Lower lobe of right lung (tissue), 2 donors: ENCODE results near the gene EFCAB6. TPM values are rescaled to one million over a fixed set of nuclear protein-coding genes. Genes with fewer than 3 reads are reported as not detected.

ENCODE experiments used
- ATAC-seq, 2 donors: fragments of 200-7000 bp; cut with Tn5 transposase; one replicate each; pipeline ENCODE4 v1.9.1; 2020 to 2022; ENCODE audit warnings: mild to moderate bottlenecking in 2 of 2, moderate library complexity in 2 of 2
- DNase-seq: peaks from one replicate; pipeline ENCODE4 v3.0.0-alpha.2; 2020
- H3K27ac ChIP-seq: fragments of 200-600 bp; one replicate; pipeline ENCODE4 v1.8.0; 2022
- H3K27me3 ChIP-seq: fragments of 200-600 bp; one replicate; pipeline ENCODE4 v1.8.0; 2022; ENCODE audit warnings: low read depth
- H3K36me3 ChIP-seq: fragments of 200-600 bp; one replicate; pipeline ENCODE4 v1.8.0; 2022; ENCODE audit warnings: mild to moderate bottlenecking
- H3K4me1 ChIP-seq: fragments of 200-600 bp; one replicate; pipeline ENCODE4 v1.8.0; 2022
- H3K4me3 ChIP-seq: fragments of 200-600 bp; one replicate; pipeline ENCODE4 v1.8.0; 2022; ENCODE audit warnings: mild to moderate bottlenecking
- H3K9me3 ChIP-seq: fragments of 200-600 bp; one replicate; pipeline ENCODE4 v1.8.0; 2022
- CTCF ChIP-seq: fragments of 200-600 bp; IDR thresholded peaks from one replicate; pipeline ENCODE4 v1.8.0; 2022; ENCODE audit warnings: antibody characterized with exemption, mild to moderate bottlenecking
- intact Hi-C: fragments of 100-400 bp; cut with DNase I; formaldehyde crosslinking; loops from one replicate; pipeline ENCODE4 v1.11.0; 2022
- total RNA-seq: library from RNA; stranded (reverse); fragmentation: NEBNext Ultra II Directional; extraction: Animal tissue kit (Norgen Biotek cat#: 25700); gene quantifications from one replicate; pipeline ENCODE4 v1.2.1, GENCODE V29; 2021
- donor health status: DM: no; HTN: yes; CAD: no; lungs with severe emphysema.

The EFCAB6 gene
- total RNA-seq, 1 donor from 2014 or later: 5.8 TPM

GRCh38 chr22:43819421-43819921 is 7.4 kb upstream of the EFCAB6 start:
- no peak for ATAC-seq
- intact Hi-C loops: no loop called here
- Histone ChIP-seq H3K9me3 (no peaks in the 10 kb centered on the region), H3K27ac (no peak overlapping the region), H3K4me3 (no peak overlapping the region), H3K27me3 (peaks cover 9% of the 10 kb centered on the region), H3K36me3 (no peaks in the 10 kb centered on the region), H3K4me1 (no peaks in the 10 kb centered on the region)
- TF ChIP-seq CTCF: no peak
- no peak for DNase-seq

- no peak for DNase-seq
- no peak overlapping the region for H3K4me3 ChIP-seq
- no peaks in the 10 kb centered on the region for H3K4me1 ChIP-seq
- H3K36me3 ChIP-seq: no peaks in the 10 kb centered on the region
- H3K27me3 ChIP-seq: peaks cover 9% of the 10 kb centered on the region
- H3K9me3 ChIP-seq: no peaks in the 10 kb centered on the region
- no peak overlapping the region for H3K27ac ChIP-seq
- intact Hi-C loops: no loop called here
- no peak for ATAC-seq
- no peak for TF ChIP-seq CTCF
These were observed 6.9 kb upstream of the EFCAB6 start for GRCh38 chr22:43818981-43819380.

GRCh38 chr22:43817402-43817801 is 5.3 kb upstream of the EFCAB6 start:
- H3K4me3 ChIP-seq: no peak overlapping the region
- no peak overlapping the region for H3K27ac ChIP-seq
- peaks cover 9% of the 10 kb centered on the region for H3K27me3 ChIP-seq
- DNase-seq: no peak
- H3K9me3 ChIP-seq: no peaks in the 10 kb centered on the region
- intact Hi-C loops: no loop called here
- peaks cover 9% of the 10 kb centered on the region for H3K4me1 ChIP-seq
- TF ChIP-seq CTCF: no peak
- no peaks in the 10 kb centered on the region for H3K36me3 ChIP-seq
- ATAC-seq: no peak

GRCh38 chr22:43814264-43814663 is 2.2 kb upstream of the EFCAB6 start:
- Histone ChIP-seq H3K27me3 (no peaks in the 10 kb centered on the region), H3K9me3 (no peaks in the 10 kb centered on the region), H3K27ac (no peak overlapping the region), H3K4me1 (peaks cover 14% of the 10 kb centered on the region), H3K36me3 (no peaks in the 10 kb centered on the region), H3K4me3 (no peak overlapping the region)
- no peak for DNase-seq
- intact Hi-C loops: no loop called here
- no peak for TF ChIP-seq CTCF
- no peak for ATAC-seq

- intact Hi-C loops: no loop called here
- Histone ChIP-seq H3K36me3 (no peaks in the 10 kb centered on the region), H3K9me3 (no peaks in the 10 kb centered on the region), H3K27me3 (no peaks in the 10 kb centered on the region), H3K4me1 (peaks cover 14% of the 10 kb centered on the region), H3K4me3 (peak overlapping the region; percentile 82), H3K27ac (peak overlapping the region; percentile 84)
- ATAC-seq: no peak
- no peak for TF ChIP-seq CTCF
- no peak for DNase-seq
These were observed 785 bp upstream of the EFCAB6 start for GRCh38 chr22:43812890-43813289.

- H3K27ac ChIP-seq: peak overlapping the region; percentile 84
- no peak for TF ChIP-seq CTCF
- intact Hi-C loops: no loop called here
- H3K36me3 ChIP-seq: no peaks in the 10 kb centered on the region
- peak; percentile 57 to 65 for ATAC-seq
- peak overlapping the region; percentile 82 for H3K4me3 ChIP-seq
- DNase-seq: no peak
- H3K27me3 ChIP-seq: no peaks in the 10 kb centered on the region
- H3K4me1 ChIP-seq: peaks cover 14% of the 10 kb centered on the region
- no peaks in the 10 kb centered on the region for H3K9me3 ChIP-seq
These were observed 342 bp downstream of the EFCAB6 start for GRCh38 chr22:43811777-43812148.
